GM19240 (cell line): ENCODE measurements around the gene ABHD3.
"Not testable (repeated sequence)": the region's sequence is repeated elsewhere in the genome, so short reads cannot be mapped to it uniquely, and the experiment has no call there.

Source experiments
- DNase-seq: peaks from one replicate; pipeline ENCODE4 v3.0.0; 2011; ENCODE audit warnings: low spot score; ENCODE audit not compliant: insufficient read length

Gene ABHD3

GRCh38 chr18:21704603-21705364 lies at the start of gene ABHD3:
Gene ABHD3, minus strand, starts transcription at chr18:21704774. Its CDS starts 109 bp downstream, at chr18:21704665.
- peak; percentile 86 for DNase-seq

GRCh38 chr18:21747764-21748693 lies 43.5 kb upstream of the ABHD3 start:
- no peak for DNase-seq

GRCh38 chr18:21747268-21747667 lies 42.7 kb upstream of the ABHD3 start:
- no peak for DNase-seq

- no peak for DNase-seq
Observed at GRCh38 chr18:21745231-21745630, 40.7 kb upstream of the ABHD3 start.

- no peak for DNase-seq
Observed at GRCh38 chr18:21743166-21743832, 38.7 kb upstream of the ABHD3 start.

- no peak for DNase-seq
Observed at GRCh38 chr18:21742315-21742687, 37.7 kb upstream of the ABHD3 start.

- no peak for DNase-seq
Observed at GRCh38 chr18:21741562-21742314, 37.2 kb upstream of the ABHD3 start.

- DNase-seq: no peak
Observed at GRCh38 chr18:21741312-21741561, 36.7 kb upstream of the ABHD3 start.

- DNase-seq: peak; percentile 84
Observed at GRCh38 chr18:21740538-21741311, 36.2 kb upstream of the ABHD3 start, which contains the start of gene MIB1. Gene MIB1, plus strand, starts transcription at chr18:21740792. Its CDS starts 792 bp downstream, at chr18:21741584.

- no peak for DNase-seq
Observed at GRCh38 chr18:21739604-21740537, 35.3 kb upstream of the ABHD3 start.

- DNase-seq: not testable (repeated sequence)
Observed at GRCh38 chr18:21736926-21737325, 32.4 kb upstream of the ABHD3 start.

GRCh38 chr18:21735452-21736015 lies 31.0 kb upstream of the ABHD3 start:
- no peak for DNase-seq

- no peak for DNase-seq
Observed at GRCh38 chr18:21733011-21733410, 28.4 kb upstream of the ABHD3 start.

GRCh38 chr18:21727702-21728101 lies 23.1 kb upstream of the ABHD3 start:
- no peak for DNase-seq

GRCh38 chr18:21725201-21725600 lies 20.6 kb upstream of the ABHD3 start:
- no peak for DNase-seq

GRCh38 chr18:21722687-21723086 lies 18.1 kb upstream of the ABHD3 start:
- DNase-seq: no peak

GRCh38 chr18:21714474-21714873 lies 9.9 kb upstream of the ABHD3 start:
- no peak for DNase-seq

- DNase-seq: not testable (repeated sequence)
Observed at GRCh38 chr18:21707130-21707529, 2.6 kb upstream of the ABHD3 start.

GRCh38 chr18:21706386-21706865 lies 1.9 kb upstream of the ABHD3 start:
- DNase-seq: no peak
